Retina (tissue), 1 donor: Measurements from ENCODE around the gene HERC5.

ENCODE experiments used
- DNase-seq: peaks from one replicate; pipeline ENCODE4 v3.0.0-alpha.2; 2016

The HERC5 gene

GRCh38 chr4:88448889-88449288, 8.0 kb upstream of the HERC5 start:
- DNase-seq = no peak

GRCh38 chr4:88449290-88449689, 7.6 kb upstream of the HERC5 start:
- DNase-seq = no peak

GRCh38 chr4:88451205-88451604, 5.7 kb upstream of the HERC5 start:
- no peak for DNase-seq

GRCh38 chr4:88452912-88453311, 4.0 kb upstream of the HERC5 start:
- DNase-seq = no peak

- DNase-seq = no peak
Observed at GRCh38 chr4:88457307-88458103, 586 bp downstream of the HERC5 start.

GRCh38 chr4:88458104-88458740, 1.3 kb downstream of the HERC5 start:
- DNase-seq = peak; percentile 8

GRCh38 chr4:88465653-88466192, 8.8 kb downstream of the HERC5 start:
- no peak for DNase-seq

GRCh38 chr4:88467392-88467791, 10.5 kb downstream of the HERC5 start:
- DNase-seq = no peak

GRCh38 chr4:88477229-88477860, 20.4 kb downstream of the HERC5 start:
- DNase-seq = no peak

- no peak for DNase-seq
Observed at GRCh38 chr4:88478247-88478646, 21.3 kb downstream of the HERC5 start.

GRCh38 chr4:88481537-88481936, 24.6 kb downstream of the HERC5 start:
- DNase-seq = no peak

GRCh38 chr4:88489100-88489761, 32.3 kb downstream of the HERC5 start:
- DNase-seq = no peak

GRCh38 chr4:88497859-88498409, 41.0 kb downstream of the HERC5 start:
- DNase-seq = no peak

- DNase-seq = no peak
Observed at GRCh38 chr4:88503344-88503743, 46.4 kb downstream of the HERC5 start.

- DNase-seq = no peak
Observed at GRCh38 chr4:88511236-88511635, 54.3 kb downstream of the HERC5 start.

- no peak for DNase-seq
Observed at GRCh38 chr4:88514557-88515511, 57.9 kb downstream of the HERC5 start.

- no peak for DNase-seq
Observed at GRCh38 chr4:88516746-88517145, 59.8 kb downstream of the HERC5 start.

- DNase-seq = no peak
Observed at GRCh38 chr4:88517825-88518224, 60.9 kb downstream of the HERC5 start.

GRCh38 chr4:88518911-88519310, 62.0 kb downstream of the HERC5 start:
- DNase-seq = no peak

- DNase-seq = peak; percentile 76
Observed at GRCh38 chr4:88522702-88523324, 65.9 kb downstream of the HERC5 start.
